ENCODE results near the gene ATOH8. TPM values are rescaled to one million over a fixed set of nuclear protein-coding genes. Genes with fewer than 3 reads are reported as not detected.

Gene ATOH8
- total and polyA plus RNA-seq, 8 donors: 1.7 to 13.9 (median 3.5) TPM

GRCh38 chr2:85758361-85759256 lies 4.8 kb downstream of the ATOH8 start:
- H3K36me3 ChIP-seq: no peaks in the 10 kb centered on the region
- ATAC-seq: peak; percentile 50 to 74 (median 67)
- TF ChIP-seq, protein P1, sequence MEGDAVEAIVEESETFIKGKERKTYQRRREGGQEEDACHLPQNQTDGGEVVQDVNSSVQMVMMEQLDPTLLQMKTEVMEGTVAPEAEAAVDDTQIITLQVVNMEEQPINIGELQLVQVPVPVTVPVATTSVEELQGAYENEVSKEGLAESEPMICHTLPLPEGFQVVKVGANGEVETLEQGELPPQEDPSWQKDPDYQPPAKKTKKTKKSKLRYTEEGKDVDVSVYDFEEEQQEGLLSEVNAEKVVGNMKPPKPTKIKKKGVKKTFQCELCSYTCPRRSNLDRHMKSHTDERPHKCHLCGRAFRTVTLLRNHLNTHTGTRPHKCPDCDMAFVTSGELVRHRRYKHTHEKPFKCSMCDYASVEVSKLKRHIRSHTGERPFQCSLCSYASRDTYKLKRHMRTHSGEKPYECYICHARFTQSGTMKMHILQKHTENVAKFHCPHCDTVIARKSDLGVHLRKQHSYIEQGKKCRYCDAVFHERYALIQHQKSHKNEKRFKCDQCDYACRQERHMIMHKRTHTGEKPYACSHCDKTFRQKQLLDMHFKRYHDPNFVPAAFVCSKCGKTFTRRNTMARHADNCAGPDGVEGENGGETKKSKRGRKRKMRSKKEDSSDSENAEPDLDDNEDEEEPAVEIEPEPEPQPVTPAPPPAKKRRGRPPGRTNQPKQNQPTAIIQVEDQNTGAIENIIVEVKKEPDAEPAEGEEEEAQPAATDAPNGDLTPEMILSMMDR (IDR thresholded peaks at IDR 0.05): no peak
- H3K27me3 ChIP-seq: no peaks in the 10 kb centered on the region
- 63 to 71% methylated on average over 19 of the region's 19 CpGs for whole genome bisulfite sequencing, 2 donors
- no peak overlapping the region for H3K4me3 ChIP-seq
- no peaks in the 10 kb centered on the region for H3K9me3 ChIP-seq
- no peak overlapping the region for H3K27ac ChIP-seq
- DNase-seq: peak; percentile 50 to 89 (median 78)
- no peak for FAIRE-seq
- intact Hi-C loops (cut with DNase I): loop anchor here in 1 of 3 donors (10.0 kb wide), 1 partner anchor 46 kb away; no protein-coding TSS in a partner anchor
- peaks cover 8 to 22% (median 17%) of the 10 kb centered on the region in 3 donors for H3K4me1 ChIP-seq

DNA sequence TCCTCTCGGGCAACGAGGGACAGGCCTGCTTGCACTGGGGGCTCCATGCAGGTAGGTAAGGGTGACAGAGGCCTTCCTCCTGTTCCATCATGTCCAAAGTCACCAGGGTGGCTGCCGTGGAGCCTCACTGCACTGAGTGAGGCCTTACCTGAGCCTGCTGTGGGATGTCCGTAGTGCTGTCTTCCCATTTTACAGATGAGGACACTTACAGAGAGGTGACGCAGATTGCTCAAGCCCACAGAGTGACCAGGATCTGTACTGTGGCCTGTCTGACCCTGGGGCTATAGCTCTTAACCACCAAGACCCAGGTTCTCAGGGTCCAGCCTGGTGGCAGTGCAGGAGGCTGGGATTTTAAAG lies 5.4 kb downstream of the ATOH8 start:
- no peak for ATAC-seq
- 88 to 90% methylated on average over 5 of the region's 5 CpGs for WGBS, 2 donors

DNA sequence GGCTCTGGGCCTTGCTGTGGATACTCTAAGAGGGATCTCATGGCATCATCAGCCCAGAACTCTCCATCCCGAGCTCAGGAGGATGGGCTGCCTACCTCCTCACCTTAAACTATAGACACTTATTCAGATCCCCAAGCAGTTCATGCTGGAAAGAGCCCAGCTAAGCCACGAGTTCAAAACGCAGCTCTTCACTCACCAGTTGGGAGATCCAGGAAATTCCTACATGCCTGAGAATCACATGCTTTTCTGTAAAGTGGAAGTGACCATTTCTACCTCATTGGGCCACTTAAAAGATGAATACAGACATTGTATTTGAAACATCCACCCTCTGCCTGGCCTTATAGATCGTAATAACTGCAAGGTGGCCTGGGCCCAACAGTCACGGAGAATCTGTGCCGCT lies 6.6 kb downstream of the ATOH8 start:
- Histone ChIP-seq H3K36me3 (no peaks in the 10 kb centered on the region), H3K27ac (no peak overlapping the region), H3K27me3 (no peaks in the 10 kb centered on the region), H3K4me1 (peaks cover 5 to 9% (median 8%) of the 10 kb centered on the region in 3 donors), H3K9me3 (no peaks in the 10 kb centered on the region), H3K4me3 (no peak overlapping the region)
- intact Hi-C loops (cut with DNase I): no loop called here
- ATAC-seq (no peak), DNase-seq (peak in 1 of 6 donors; percentile 20), FAIRE-seq (no peak)
- TF ChIP-seq, protein P1 (IDR thresholded peaks at IDR 0.05): no peak
- 84 to 86% methylated on average over 6 of the region's 6 CpGs for WGBS, 2 donors

More for the DNA sequence above, 5.4 kb downstream of the ATOH8 start:
- H3K4me3 ChIP-seq: no peak overlapping the region
- intact Hi-C loops (cut with DNase I): loop anchor here in 1 of 3 donors (10.0 kb wide), 1 partner anchor 46 kb away; no protein-coding TSS in a partner anchor
- H3K27me3 ChIP-seq: no peaks in the 10 kb centered on the region
- DNase-seq (no peak), FAIRE-seq (no peak)
- TF ChIP-seq, protein P1 (IDR thresholded peaks at IDR 0.05): no peak
- no peaks in the 10 kb centered on the region for H3K36me3 ChIP-seq
- H3K4me1 ChIP-seq: peaks cover 8 to 19% (median 13%) of the 10 kb centered on the region in 3 donors
- H3K27ac ChIP-seq: no peak overlapping the region
- H3K9me3 ChIP-seq: no peaks in the 10 kb centered on the region

DNA sequence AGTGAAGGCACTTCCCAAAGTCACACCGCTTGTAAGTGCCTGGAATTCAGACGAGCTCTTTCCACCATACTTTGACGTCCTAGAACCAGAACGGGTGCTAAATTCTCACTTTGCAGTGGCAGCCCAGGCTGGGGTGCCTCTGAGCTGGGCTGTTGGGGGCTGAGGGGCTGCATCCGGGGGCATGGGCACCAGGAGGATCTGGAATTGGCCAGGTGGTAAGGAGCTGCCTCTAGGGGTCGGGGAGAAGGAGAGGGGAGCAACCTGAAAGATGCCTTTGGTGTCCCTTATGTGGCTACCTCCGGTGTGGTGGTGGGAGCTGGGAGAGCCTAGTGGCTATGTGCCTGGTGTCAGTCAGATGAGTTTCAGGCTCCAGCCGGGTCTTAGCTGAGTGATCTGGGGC lies 7.1 kb downstream of the ATOH8 start:
- Histone ChIP-seq H3K36me3 (no peaks in the 10 kb centered on the region), H3K27me3 (no peaks in the 10 kb centered on the region), H3K4me1 (peaks cover 5 to 8% (median 5%) of the 10 kb centered on the region in 3 donors), H3K27ac (no peak overlapping the region), H3K9me3 (no peaks in the 10 kb centered on the region), H3K4me3 (no peak overlapping the region)
- TF ChIP-seq, protein P1 (IDR thresholded peaks at IDR 0.05): no peak
- 90 to 92% methylated on average over 8 of the region's 8 CpGs for WGBS, 2 donors
- peak in 1 of 6 donors; percentile 31 for DNase-seq
- intact Hi-C loops (cut with DNase I): no loop called here
- no peak for ATAC-seq
- FAIRE-seq: no peak

GRCh38 chr2:85761512-85761944 lies 7.7 kb downstream of the ATOH8 start:
- H3K27me3 ChIP-seq: no peaks in the 10 kb centered on the region
- DNase-seq (peak in 2 of 6 donors; percentile 12 to 27), ATAC-seq (no peak), FAIRE-seq (no peak)
- intact Hi-C loops (cut with DNase I): no loop called here
- 57 to 63% methylated on average over 3 of the region's 3 CpGs for WGBS, 2 donors
- H3K27ac ChIP-seq: no peak overlapping the region
- peaks cover 5 to 8% (median 5%) of the 10 kb centered on the region in 3 donors for H3K4me1 ChIP-seq
- no peaks in the 10 kb centered on the region for H3K36me3 ChIP-seq
- no peaks in the 10 kb centered on the region for H3K9me3 ChIP-seq
- no peak overlapping the region for H3K4me3 ChIP-seq
- TF ChIP-seq, protein P1 (IDR thresholded peaks at IDR 0.05): no peak

Data from pancreas (tissue), 10 donors.